K562 (cell line): ENCODE results near the gene PCSK5. TPM values are rescaled to one million over a fixed set of nuclear protein-coding genes. Genes with fewer than 3 reads are reported as not detected.
A peak's percentile ranks its signal among the peaks of the same experiment; 100 is the strongest.

ENCODE experiments used
- ATAC-seq: fragments of 200-7000 bp; cut with Tn5 transposase; 3 replicates; pipeline ENCODE4 v1.9.1; 2020; ENCODE audit warnings: moderate library complexity
- BruUV-seq: library from RNA; stranded (reverse); fragments of 400-500 nt; replicated peaks from 2 replicates; lab custom pipeline; 2021; lab: Mats Ljungman, UMichigan
- CTCF ChIA-PET: fragments of 300-600 bp; formaldehyde crosslinking; extraction: SDS; loops from one replicate; lab custom pipeline; 2021; ENCODE audit warnings: low intra/inter-chr PET ratio; lab: Yijun Ruan, JAX
- POLR2A ChIA-PET: fragments of 300-600, 350-650 bp; sonication (Branson Sonifier 250); formaldehyde crosslinking; extraction: SDS; loops from one replicate; lab custom pipeline; 2021; ENCODE audit warnings: antibody characterized with exemption, inconsistent platforms; lab: Yijun Ruan, JAX
- DNase-seq, 4 experiments: peaks; one replicate each; pipeline versions ENCODE4 v3.0.0 to v3.0.0-alpha.2; 2011 to 2018; ENCODE audit warnings: low spot score in 3 of 4, mixed read lengths in 3 of 4; ENCODE audit errors: extremely low read depth in 1 of 4
- FAIRE-seq: peaks from 2 replicates; lab custom pipeline; 2011; peaks lifted over from hg19 to GRCh38; lab: Jason Lieb, UNC
- H2AFZ ChIP-seq: 2 replicates; pipeline ENCODE4 v1.6.0; 2011; ENCODE audit warnings: low read depth, low read length, control low read depth, inconsistent platforms
- H3K27ac ChIP-seq: fragments of 200-600 bp; 3 replicates; pipeline ENCODE4 v1.8.0; 2011; ENCODE audit warnings: low read depth, mild to moderate bottlenecking, control low read depth, inconsistent platforms, low read length, moderate library complexity, mixed read lengths; ENCODE audit errors: extremely low read depth
- H3K27me3 ChIP-seq, 2 experiments: fragments of 300-600 bp in 1 of 2; 2 replicates in 1 of 2; 3 replicates in 1 of 2; pipeline versions ENCODE4 v1.6.0 to v1.8.0; 2011; ENCODE audit warnings: inconsistent platforms in 2 of 2, low read length in 2 of 2, mild to moderate bottlenecking in 1 of 2, mixed read lengths in 1 of 2, moderate library complexity in 1 of 2; ENCODE audit not compliant: control insufficient read depth in 2 of 2, insufficient read depth in 2 of 2
- H3K36me3 ChIP-seq: fragments of 300-600 bp; 3 replicates; pipeline ENCODE4 v1.8.0; 2011; ENCODE audit warnings: mild to moderate bottlenecking, low read length, inconsistent platforms; ENCODE audit not compliant: control insufficient read depth, insufficient read depth
- H3K4me1 ChIP-seq, 2 experiments: fragments of 200-600 bp in 1 of 2; replicated peaks in 1 of 2; 2 replicates in 1 of 2; 3 replicates in 1 of 2; pipeline versions ENCODE4 v1.5.1 to v1.8.0; 2011; ENCODE audit warnings: inconsistent platforms in 2 of 2, low read length in 2 of 2, mild to moderate bottlenecking in 1 of 2, mixed read lengths in 1 of 2, moderate library complexity in 1 of 2; ENCODE audit not compliant: control insufficient read depth in 2 of 2, insufficient read depth in 2 of 2
- H3K4me2 ChIP-seq: 2 replicates; pipeline ENCODE4 v1.6.1; 2011; ENCODE audit warnings: low read length, control low read depth, inconsistent platforms, mixed read lengths; ENCODE audit not compliant: insufficient read depth
- H3K4me3 ChIP-seq: fragments of 200-600 bp; sonication (generic), shearing (Covaris generic); 2 replicates; pipeline ENCODE4 v1.5.1; 2016; ENCODE audit warnings: control low read depth, inconsistent platforms
- H3K79me2 ChIP-seq: fragments of 200-600 bp; 3 replicates; pipeline ENCODE4 v1.8.0; 2011; ENCODE audit warnings: low read length, inconsistent platforms; ENCODE audit not compliant: control insufficient read depth, insufficient read depth
- H3K9ac ChIP-seq, 2 experiments: 2 replicates each; pipeline versions ENCODE4 v1.6.0 to v1.6.1; 2011; ENCODE audit warnings: low read depth in 2 of 2, low read length in 2 of 2, control low read depth in 1 of 2, inconsistent platforms in 1 of 2, mild to moderate bottlenecking in 1 of 2, mixed read lengths in 1 of 2; ENCODE audit not compliant: insufficient read depth in 1 of 2
- H3K9me1 ChIP-seq: one replicate; pipeline ENCODE4 v1.6.0; 2011; ENCODE audit warnings: inconsistent platforms, mild to moderate bottlenecking, low read length, moderate library complexity; ENCODE audit not compliant: control insufficient read depth, insufficient read depth
- H3K9me3 ChIP-seq: replicated peaks from 2 replicates; pipeline ENCODE4 v1.5.1; 2011; ENCODE audit warnings: low read depth, low read length, inconsistent platforms; ENCODE audit not compliant: control insufficient read depth, insufficient read depth
- H4K20me1 ChIP-seq: replicated peaks from 2 replicates; pipeline ENCODE4 v1.6.1; 2011; ENCODE audit warnings: low read length, inconsistent platforms, mixed read lengths; ENCODE audit not compliant: control insufficient read depth, insufficient read depth
- NFIC ChIP-seq: fragments of 450-650 bp; IDR thresholded peaks from 2 replicates; pipeline ENCODE4 v1.6.1; 2017; ENCODE audit warnings: mild to moderate bottlenecking, inconsistent platforms
- NFIX ChIP-seq: fragments of 250-450 bp; sonication (Bioruptor Pico); IDR thresholded peaks from 2 replicates; pipeline ENCODE4 v1.4.0; 2020; ENCODE audit warnings: low read depth, mild to moderate bottlenecking, moderate library complexity
- ZNF79 ChIP-seq: fragments of 250-450 bp; sonication (Bioruptor Pico); IDR thresholded peaks from 2 replicates; pipeline ENCODE4 v1.4.0; 2020; ENCODE audit warnings: low read depth, mild to moderate bottlenecking, moderate library complexity
- WGBS: fragments of 100-300 bp; shearing (Covaris generic); methylation state at CpG from one replicate; pipeline ENCODE4 v1.1.6; 2016; ENCODE audit warnings: low coverage, mixed read lengths; ENCODE audit not compliant: insufficient coverage; ENCODE audit errors: missing lambda C conversion rate; 5-methylcytosine and 5-hydroxymethylcytosine counted together
- in situ Hi-C: fragments of 300-500 bp; cut with MboI; formaldehyde crosslinking; loops from 4 replicates; pipeline ENCODE4 v1.15.0; 2018; ENCODE audit warnings: inconsistent platforms, mixed read lengths
- intact Hi-C: fragments of 100-400 bp; cut with micrococcal nuclease; formaldehyde crosslinking; loops from 2 replicates; pipeline ENCODE4 v1.14.2; 2022
- polyA plus RNA-seq, 8 experiments: library from polyadenylated mRNA; depleted of rRNA in 4 of 8; stranded (reverse) in 5 of 8; unstranded in 3 of 8; fragments of >200 nt; fragmentation: Nextera tagmentation in 2 of 8; fragmentation: Illumina TruSeq in 1 of 8; extraction: Ambion mirVana in 2 of 8; extraction: Trizol in 1 of 8; gene quantifications; 2 replicates each; pipeline versions ENCODE4 v1.2.1 to v1.2.3, GENCODE V29; 2011 to 2014; ENCODE audit warnings: inconsistent platforms in 1 of 8, missing spikeins in 1 of 8
- total RNA-seq, 7 experiments: library from RNA; depleted of rRNA in 6 of 7; stranded (reverse); fragments of >200 nt in 6 of 7; fragmentation: Illumina TruSeq in 2 of 7; extraction: Trizol in 2 of 7; gene quantifications; 2 replicates each; pipeline versions ENCODE4 v1.2.1 to v1.2.3, GENCODE V29; 2011 to 2021; ENCODE audit warnings: low replicate concordance in 1 of 7
- TF ChIP-seq, protein P1 (sequence below): sonication (generic); formaldehyde crosslinking; IDR thresholded peaks from 2 replicates; pipeline ENCODE4 v1.4.0; 2020; ENCODE audit warnings: mild to moderate bottlenecking, missing genetic modification reagents
- TF ChIP-seq, protein P2 (sequence below), 2 experiments: fragments of 450-650 bp in 1 of 2; sonication (generic) in 1 of 2; formaldehyde crosslinking in 1 of 2; IDR thresholded peaks in 1 of 2; conservative IDR thresholded peaks in 1 of 2; 2 replicates each; pipeline versions ENCODE4 v1.6.1 to v1.8.1; 2016 to 2023; ENCODE audit warnings: mild to moderate bottlenecking in 2 of 2, moderate library complexity in 2 of 2, inconsistent platforms in 1 of 2, missing genetic modification reagents in 1 of 2

The PCSK5 gene
- total and polyA plus RNA-seq, 9 of the 15 experiments (the other 6 are each of a cell fraction or from before 2014, with no cell fraction given), result not detected

DNA sequence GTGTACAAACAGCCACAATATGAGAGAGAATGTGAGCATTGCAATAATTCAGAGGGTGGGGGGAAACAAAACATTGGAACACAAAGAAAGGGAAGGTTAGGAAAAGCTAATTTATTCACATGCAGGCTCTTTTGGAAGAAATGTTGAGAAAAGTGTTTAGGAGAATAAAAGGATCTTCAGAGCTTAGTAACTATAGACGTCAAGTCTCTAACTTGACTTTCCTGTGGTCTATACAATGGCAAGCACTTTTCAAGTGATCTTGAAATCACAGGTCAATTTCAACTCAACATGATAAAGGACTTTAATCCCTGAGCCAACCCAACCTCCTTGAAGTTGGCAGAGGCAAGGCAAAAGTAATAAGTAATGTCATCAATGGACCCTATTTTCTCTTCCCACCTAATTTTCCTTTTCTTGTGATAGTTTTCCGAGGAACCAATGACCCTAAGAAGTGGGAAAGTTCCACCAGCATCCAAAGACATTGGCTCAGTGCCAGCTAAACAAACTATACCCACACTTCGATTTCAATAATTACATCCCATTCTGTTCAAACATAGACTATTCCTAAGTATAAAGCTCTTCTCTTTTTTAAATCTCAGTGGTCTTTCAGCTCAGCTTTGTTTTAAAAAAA, 480.0 kb downstream of the PCSK5 start:
- TF ChIP-seq, protein P1, sequence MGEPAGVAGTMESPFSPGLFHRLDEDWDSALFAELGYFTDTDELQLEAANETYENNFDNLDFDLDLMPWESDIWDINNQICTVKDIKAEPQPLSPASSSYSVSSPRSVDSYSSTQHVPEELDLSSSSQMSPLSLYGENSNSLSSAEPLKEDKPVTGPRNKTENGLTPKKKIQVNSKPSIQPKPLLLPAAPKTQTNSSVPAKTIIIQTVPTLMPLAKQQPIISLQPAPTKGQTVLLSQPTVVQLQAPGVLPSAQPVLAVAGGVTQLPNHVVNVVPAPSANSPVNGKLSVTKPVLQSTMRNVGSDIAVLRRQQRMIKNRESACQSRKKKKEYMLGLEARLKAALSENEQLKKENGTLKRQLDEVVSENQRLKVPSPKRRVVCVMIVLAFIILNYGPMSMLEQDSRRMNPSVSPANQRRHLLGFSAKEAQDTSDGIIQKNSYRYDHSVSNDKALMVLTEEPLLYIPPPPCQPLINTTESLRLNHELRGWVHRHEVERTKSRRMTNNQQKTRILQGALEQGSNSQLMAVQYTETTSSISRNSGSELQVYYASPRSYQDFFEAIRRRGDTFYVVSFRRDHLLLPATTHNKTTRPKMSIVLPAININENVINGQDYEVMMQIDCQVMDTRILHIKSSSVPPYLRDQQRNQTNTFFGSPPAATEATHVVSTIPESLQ, result no peak
- peak; percentile 89 for TF ChIP-seq NFIC
- TF ChIP-seq, protein P2, sequence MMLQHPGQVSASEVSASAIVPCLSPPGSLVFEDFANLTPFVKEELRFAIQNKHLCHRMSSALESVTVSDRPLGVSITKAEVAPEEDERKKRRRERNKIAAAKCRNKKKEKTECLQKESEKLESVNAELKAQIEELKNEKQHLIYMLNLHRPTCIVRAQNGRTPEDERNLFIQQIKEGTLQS (IDR thresholded peaks at IDR 0.05), result no peak
- TF ChIP-seq, protein P2 (CRISPR knock-in tag; conservative IDR thresholded peaks at IDR 0.05), result no peak
- peak; percentile 79 for TF ChIP-seq NFIX (CRISPR knock-in tag)
- TF ChIP-seq ZNF79, result no peak
- ATAC-seq (no peak), DNase-seq (no peak), FAIRE-seq (no peak)
- Histone ChIP-seq H3K4me1 (peaks cover 0 to 6% of the 10 kb centered on the region in 2 experiments; a peak in 3 of 5 replicates), H2AFZ (no peak overlapping the region), H4K20me1 (no peaks in the 10 kb centered on the region), H3K27me3 (no peaks in the 10 kb centered on the region), H3K36me3 (no peaks in the 10 kb centered on the region), H3K79me2 (no peaks in the 10 kb centered on the region), H3K4me2 (no peak overlapping the region), H3K4me3 (no peak overlapping the region), H3K9me3 (no peaks in the 10 kb centered on the region), H3K27ac (no peak overlapping the region), H3K9me1 (no peaks in the 10 kb centered on the region), H3K9ac (no peak overlapping the region)
- BruUV-seq, result no TSS peak
- ChIA-PET POLR2A (interaction anchor here (0.6 to 1.7 kb wide), 5 partner anchors 8 to 75 kb away, joined by 3 to 6 read pairs (median 5); no protein-coding TSS in a partner anchor), CTCF (no interaction called here)
- intact Hi-C loops, result no loop called here
- in situ Hi-C loops, result no loop called here
- WGBS, result 19% methylated on average over 3 of the region's 3 CpGs
